ENCODE results near the gene TIGD4. TPM values are rescaled to one million over a fixed set of nuclear protein-coding genes. Genes with fewer than 3 reads are reported as not detected.

TIGD4 gene
- total RNA-seq, 1 experiment from 2014 or later: 2.0 TPM

- Histone ChIP-seq H3K27ac (ENCODE audit: insufficient read length, low read depth, low read length) (no peak overlapping the region), H3K4me2 (ENCODE audit: insufficient read depth, insufficient read length, low read length) (no peak overlapping the region), H2BK20ac (ENCODE audit: low read depth, low read length, poor library complexity, severe bottlenecking) (no peak overlapping the region), H3K23ac (ENCODE audit: insufficient read length, low read depth, low read length) (no peak overlapping the region), H2AFZ (ENCODE audit: low read length) (no peak overlapping the region), H3K27me3 (ENCODE audit: insufficient read depth, low read length) (no peaks in the 10 kb centered on the region), H3K18ac (ENCODE audit: insufficient read length, low read depth, low read length) (no peak overlapping the region), H3K79me2 (ENCODE audit: insufficient read depth, low read length) (peaks cover 2% of the 10 kb centered on the region; the same call in 1 of the 2 replicates), H2BK12ac (ENCODE audit: insufficient read length, low read depth, low read length) (no peak overlapping the region), H3K9ac (ENCODE audit: extremely low read depth, insufficient read length, low read length) (no peak overlapping the region), H3K9me3 (ENCODE audit: control insufficient read depth, low read depth, low read length) (no peaks in the 10 kb centered on the region), H3K14ac (ENCODE audit: insufficient read depth, low read length) (no peak overlapping the region), H2BK120ac (ENCODE audit: low read depth, low read length, poor library complexity, severe bottlenecking) (no peak overlapping the region), H3T11ph (ENCODE audit: low read length) (no peak overlapping the region), H3K4me1 (ENCODE audit: insufficient read depth, low read length) (no peaks in the 10 kb centered on the region), H3K23me2 (ENCODE audit: insufficient read length, low read depth, low read length, poor library complexity, severe bottlenecking) (no peaks in the 10 kb centered on the region), H4K5ac (ENCODE audit: insufficient read length, low read depth, low read length) (no peak overlapping the region), H2BK5ac (ENCODE audit: insufficient read length, low read length) (no peak overlapping the region), H2AK5ac (ENCODE audit: insufficient read length, low read length) (no peak overlapping the region), H3K4ac (ENCODE audit: low read depth, low read length) (no peak overlapping the region), H3K79me1 (ENCODE audit: insufficient read depth, low read depth, low read length, poor library complexity, severe bottlenecking) (peaks cover 3% of the 10 kb centered on the region), H2BK15ac (ENCODE audit: low read depth, low read length) (no peak overlapping the region), H3K56ac (ENCODE audit: insufficient read length, low read depth, low read length) (no peak overlapping the region), H4K8ac (replicated peaks; ENCODE audit: insufficient read length, low read depth, low read length) (no peak overlapping the region), H4K20me1 (ENCODE audit: control insufficient read depth, insufficient read depth, insufficient read length) (no peaks in the 10 kb centered on the region), H4K91ac (ENCODE audit: insufficient read length, low read depth, low read length) (no peak overlapping the region)
- peak overlapping the region in 1 of 3 experiments; percentile 51; a peak in 1 of 7 replicates for H3K27ac Mint-ChIP-seq
- peaks cover 10 to 11% of the 10 kb centered on the region in 2 experiments for H3K9me3 Mint-ChIP-seq
- no peak for TF ChIP-seq CTCF (conservative IDR thresholded peaks at IDR 0.05)
- peaks cover 7 to 24% (median 20%) of the 10 kb centered on the region in 3 experiments for H3K36me3 Mint-ChIP-seq (ENCODE audit: insufficient read depth in 1 of 3, low read depth in 3 of 3)
- peaks cover 15% of the 10 kb centered on the region in 2 experiments for H3K4me1 Mint-ChIP-seq
- DNase-seq: no peak
- no peak overlapping the region for H3K4me3 Mint-ChIP-seq
- WGBS (ENCODE audit: extremely low coverage, insufficient read length, low lambda C conversion rate): no CpG with 5 or more reads among the region's 3 CpGs
- no peaks in the 10 kb centered on the region for H3K27me3 Mint-ChIP-seq (ENCODE audit: low read depth)
Observed at GRCh38 chr4:152806501-152807125, 27.1 kb upstream of the TIGD4 start.

Measured in H9 (cell line).